ENCODE data around the gene DOCK4. TPM values are rescaled to one million over a fixed set of nuclear protein-coding genes. Genes with fewer than 3 reads are reported as not detected.

DOCK4 gene
- total RNA-seq, 1 donor from 2014 or later = 100 TPM

GRCh38 chr7:111803015-111803758, 403.0 kb downstream of the DOCK4 start:
- Histone ChIP-seq H3K4me3 (no peak overlapping the region), H3K4me1 (no peaks in the 10 kb centered on the region), H3K27me3 (no peaks in the 10 kb centered on the region), H3K27ac (no peak overlapping the region), H3K36me3 (peaks cover 15% of the 10 kb centered on the region), H3K9me3 (peaks cover 5% of the 10 kb centered on the region)
- ATAC-seq (no peak), DNase-seq (no peak)
- TF ChIP-seq, protein P1, sequence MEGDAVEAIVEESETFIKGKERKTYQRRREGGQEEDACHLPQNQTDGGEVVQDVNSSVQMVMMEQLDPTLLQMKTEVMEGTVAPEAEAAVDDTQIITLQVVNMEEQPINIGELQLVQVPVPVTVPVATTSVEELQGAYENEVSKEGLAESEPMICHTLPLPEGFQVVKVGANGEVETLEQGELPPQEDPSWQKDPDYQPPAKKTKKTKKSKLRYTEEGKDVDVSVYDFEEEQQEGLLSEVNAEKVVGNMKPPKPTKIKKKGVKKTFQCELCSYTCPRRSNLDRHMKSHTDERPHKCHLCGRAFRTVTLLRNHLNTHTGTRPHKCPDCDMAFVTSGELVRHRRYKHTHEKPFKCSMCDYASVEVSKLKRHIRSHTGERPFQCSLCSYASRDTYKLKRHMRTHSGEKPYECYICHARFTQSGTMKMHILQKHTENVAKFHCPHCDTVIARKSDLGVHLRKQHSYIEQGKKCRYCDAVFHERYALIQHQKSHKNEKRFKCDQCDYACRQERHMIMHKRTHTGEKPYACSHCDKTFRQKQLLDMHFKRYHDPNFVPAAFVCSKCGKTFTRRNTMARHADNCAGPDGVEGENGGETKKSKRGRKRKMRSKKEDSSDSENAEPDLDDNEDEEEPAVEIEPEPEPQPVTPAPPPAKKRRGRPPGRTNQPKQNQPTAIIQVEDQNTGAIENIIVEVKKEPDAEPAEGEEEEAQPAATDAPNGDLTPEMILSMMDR (IDR thresholded peaks at IDR 0.05) = no peak
- intact Hi-C loops (cut with DNase I) = no loop called here

DNA sequence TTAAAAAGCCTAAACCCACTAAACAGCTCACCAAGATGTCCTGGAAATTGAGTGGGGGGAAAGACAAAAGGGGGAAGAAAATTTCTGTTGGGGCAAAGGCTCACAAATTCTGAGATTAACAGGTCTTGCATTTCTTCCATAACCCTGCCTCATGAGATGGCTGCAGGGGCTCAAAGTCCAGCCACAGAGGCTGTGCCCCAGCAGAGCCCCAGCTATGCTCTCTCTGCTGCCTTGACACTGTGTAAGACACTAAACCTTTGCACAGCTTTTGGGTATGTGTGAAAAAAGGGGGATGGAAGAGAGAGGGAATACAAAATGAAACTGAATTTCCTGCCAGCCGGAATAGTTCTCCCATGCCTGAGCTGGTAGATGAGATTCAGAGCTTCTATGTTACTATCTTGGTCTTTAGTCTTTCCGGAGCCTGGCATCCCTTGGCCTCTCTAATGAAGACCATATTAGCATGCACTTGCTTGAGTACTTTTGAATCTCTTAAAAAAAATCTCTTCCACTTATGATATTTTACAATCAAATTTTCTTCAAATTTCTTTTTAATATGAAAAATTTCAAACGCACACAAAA, 403.9 kb downstream of the DOCK4 start:
- TF ChIP-seq, protein P1 (IDR thresholded peaks at IDR 0.05) = no peak
- no peak overlapping the region for H3K4me3 ChIP-seq
- H3K9me3 ChIP-seq = peaks cover 14% of the 10 kb centered on the region
- no peak for DNase-seq
- peaks cover 7% of the 10 kb centered on the region for H3K36me3 ChIP-seq
- intact Hi-C loops (cut with DNase I) = no loop called here
- H3K27ac ChIP-seq = no peak overlapping the region
- no peak for ATAC-seq
- H3K27me3 ChIP-seq = no peaks in the 10 kb centered on the region
- no peaks in the 10 kb centered on the region for H3K4me1 ChIP-seq

DNA sequence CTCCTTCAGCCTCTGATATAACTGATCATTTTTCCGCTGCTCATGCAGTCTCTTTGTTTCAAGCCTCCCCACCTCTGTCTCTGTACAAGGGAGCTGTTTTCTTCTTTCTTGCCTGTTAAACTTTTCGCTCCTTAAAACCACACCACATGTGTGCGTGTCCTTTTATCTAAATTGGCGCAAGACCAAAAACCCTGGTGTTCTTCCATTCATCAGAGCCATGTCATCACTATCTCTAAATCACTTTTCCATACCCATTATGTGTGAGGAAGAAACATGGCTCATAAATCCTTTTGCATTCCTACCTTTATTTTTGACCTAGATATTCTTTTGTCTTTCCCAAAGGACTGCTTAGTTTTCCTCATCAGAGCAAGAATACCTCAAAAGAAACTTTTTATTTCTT, 404.9 kb downstream of the DOCK4 start:
- no peaks in the 10 kb centered on the region for H3K27me3 ChIP-seq
- H3K36me3 ChIP-seq = no peaks in the 10 kb centered on the region
- H3K4me3 ChIP-seq = no peak overlapping the region
- H3K9me3 ChIP-seq = peaks cover 24% of the 10 kb centered on the region
- no peak overlapping the region for H3K27ac ChIP-seq
- intact Hi-C loops (cut with DNase I) = no loop called here
- no peak for ATAC-seq
- DNase-seq = no peak
- no peaks in the 10 kb centered on the region for H3K4me1 ChIP-seq
- TF ChIP-seq, protein P1 (IDR thresholded peaks at IDR 0.05) = no peak

DNA sequence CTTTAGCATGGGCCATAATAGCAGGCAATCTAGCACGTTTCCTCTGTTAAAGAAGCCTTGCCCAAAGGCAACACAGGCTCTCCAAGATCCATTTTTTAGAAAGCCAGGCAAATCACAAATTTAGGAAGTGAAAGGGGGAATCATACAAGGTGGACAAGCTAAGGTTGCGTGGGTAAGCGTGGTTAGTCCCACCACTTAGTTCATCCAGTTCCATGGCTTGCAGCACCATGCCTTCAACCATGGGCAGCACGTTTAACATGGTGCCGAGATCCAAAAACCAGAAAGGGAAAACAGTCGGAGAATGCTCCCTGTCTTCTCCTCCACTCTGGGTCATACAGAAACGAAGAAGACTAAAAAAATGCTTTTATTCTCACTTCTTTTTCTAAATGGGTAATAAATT, 409.5 kb downstream of the DOCK4 start:
- peaks cover 12% of the 10 kb centered on the region for H3K36me3 ChIP-seq
- H3K27me3 ChIP-seq = no peaks in the 10 kb centered on the region
- no peaks in the 10 kb centered on the region for H3K4me1 ChIP-seq
- intact Hi-C loops (cut with DNase I) = no loop called here
- no peak overlapping the region for H3K4me3 ChIP-seq
- no peak for DNase-seq
- no peak overlapping the region for H3K27ac ChIP-seq
- no peak for ATAC-seq
- TF ChIP-seq, protein P1 (IDR thresholded peaks at IDR 0.05) = no peak
- H3K9me3 ChIP-seq = peaks cover 30% of the 10 kb centered on the region

- no peak for DNase-seq
- intact Hi-C loops (cut with DNase I) = no loop called here
These were observed 416.3 kb downstream of the DOCK4 start for GRCh38 chr7:111789870-111790269.

More at GRCh38 chr7:111789870-111790269, 416.3 kb downstream of the DOCK4 start:
- no peak for ATAC-seq
- no peak overlapping the region for H3K4me3 ChIP-seq
- TF ChIP-seq, protein P1 (IDR thresholded peaks at IDR 0.05) = no peak
- H3K27me3 ChIP-seq = no peaks in the 10 kb centered on the region
- H3K27ac ChIP-seq = no peak overlapping the region
- H3K9me3 ChIP-seq = no peaks in the 10 kb centered on the region
- peaks cover 35% of the 10 kb centered on the region for H3K36me3 ChIP-seq
- no peaks in the 10 kb centered on the region for H3K4me1 ChIP-seq

Measured in upper lobe of right lung (tissue), 1 donor.